ENCODE measurements around the gene AADACL4. TPM values are rescaled to one million over a fixed set of nuclear protein-coding genes. Genes with fewer than 3 reads are reported as not detected.

Gene AADACL4
- total and polyA plus RNA-seq, 9 of the 15 experiments (the other 6 are each of a cell fraction or from before 2014, with no cell fraction given) = not detected

GRCh38 chr1:12604114-12604874 lies 39.6 kb upstream of the AADACL4 start (continued):
- TF ChIP-seq SAP30 (IDR thresholded peaks at IDR 0.05; ENCODE audit: borderline replicate concordance, insufficient read depth, low read depth, low read length, poor library complexity, severe bottlenecking) = peak; percentile 19
- TF ChIP-seq ZNF75A (CRISPR knock-in tag; IDR thresholded peaks at IDR 0.05) = peak; percentile 92
- peak; percentile 89 for TF ChIP-seq PML (IDR thresholded peaks at IDR 0.05; ENCODE audit: low read length)
- no peak for TF ChIP-seq CAMTA2 (CRISPR knock-in tag; conservative IDR thresholded peaks at IDR 0.05)
- no peak for TF ChIP-seq TAF15 (IDR thresholded peaks at IDR 0.05; ENCODE audit: low read depth, low read length)
- TF ChIP-seq NCOA4 (IDR thresholded peaks at IDR 0.05; ENCODE audit: partially characterized antibody) = no peak
- no peak for TF ChIP-seq HDAC6 (IDR thresholded peaks at IDR 0.05; ENCODE audit: low read depth, low read length)
- no peak for TF ChIP-seq ID3 (CRISPR knock-in tag; IDR thresholded peaks at IDR 0.05)
- TF ChIP-seq ID3 (tag; IDR thresholded peaks at IDR 0.05) = peak; percentile 64; the same call in 1 of the 2 replicates
- TF ChIP-seq ZNF695 (CRISPR knock-in tag; IDR thresholded peaks at IDR 0.05) = no peak
- TF ChIP-seq SIN3B (IDR thresholded peaks at IDR 0.05; ENCODE audit: low read depth) = no peak
- TF ChIP-seq ZNF696 (CRISPR knock-in tag; conservative IDR thresholded peaks at IDR 0.05) = no peak
- TF ChIP-seq HSF4 (CRISPR knock-in tag; IDR thresholded peaks at IDR 0.05; ENCODE audit: borderline replicate concordance) = no peak
- TF ChIP-seq SOX6 (IDR thresholded peaks at IDR 0.05) = peak; percentile 100
- TF ChIP-seq, protein P1, sequence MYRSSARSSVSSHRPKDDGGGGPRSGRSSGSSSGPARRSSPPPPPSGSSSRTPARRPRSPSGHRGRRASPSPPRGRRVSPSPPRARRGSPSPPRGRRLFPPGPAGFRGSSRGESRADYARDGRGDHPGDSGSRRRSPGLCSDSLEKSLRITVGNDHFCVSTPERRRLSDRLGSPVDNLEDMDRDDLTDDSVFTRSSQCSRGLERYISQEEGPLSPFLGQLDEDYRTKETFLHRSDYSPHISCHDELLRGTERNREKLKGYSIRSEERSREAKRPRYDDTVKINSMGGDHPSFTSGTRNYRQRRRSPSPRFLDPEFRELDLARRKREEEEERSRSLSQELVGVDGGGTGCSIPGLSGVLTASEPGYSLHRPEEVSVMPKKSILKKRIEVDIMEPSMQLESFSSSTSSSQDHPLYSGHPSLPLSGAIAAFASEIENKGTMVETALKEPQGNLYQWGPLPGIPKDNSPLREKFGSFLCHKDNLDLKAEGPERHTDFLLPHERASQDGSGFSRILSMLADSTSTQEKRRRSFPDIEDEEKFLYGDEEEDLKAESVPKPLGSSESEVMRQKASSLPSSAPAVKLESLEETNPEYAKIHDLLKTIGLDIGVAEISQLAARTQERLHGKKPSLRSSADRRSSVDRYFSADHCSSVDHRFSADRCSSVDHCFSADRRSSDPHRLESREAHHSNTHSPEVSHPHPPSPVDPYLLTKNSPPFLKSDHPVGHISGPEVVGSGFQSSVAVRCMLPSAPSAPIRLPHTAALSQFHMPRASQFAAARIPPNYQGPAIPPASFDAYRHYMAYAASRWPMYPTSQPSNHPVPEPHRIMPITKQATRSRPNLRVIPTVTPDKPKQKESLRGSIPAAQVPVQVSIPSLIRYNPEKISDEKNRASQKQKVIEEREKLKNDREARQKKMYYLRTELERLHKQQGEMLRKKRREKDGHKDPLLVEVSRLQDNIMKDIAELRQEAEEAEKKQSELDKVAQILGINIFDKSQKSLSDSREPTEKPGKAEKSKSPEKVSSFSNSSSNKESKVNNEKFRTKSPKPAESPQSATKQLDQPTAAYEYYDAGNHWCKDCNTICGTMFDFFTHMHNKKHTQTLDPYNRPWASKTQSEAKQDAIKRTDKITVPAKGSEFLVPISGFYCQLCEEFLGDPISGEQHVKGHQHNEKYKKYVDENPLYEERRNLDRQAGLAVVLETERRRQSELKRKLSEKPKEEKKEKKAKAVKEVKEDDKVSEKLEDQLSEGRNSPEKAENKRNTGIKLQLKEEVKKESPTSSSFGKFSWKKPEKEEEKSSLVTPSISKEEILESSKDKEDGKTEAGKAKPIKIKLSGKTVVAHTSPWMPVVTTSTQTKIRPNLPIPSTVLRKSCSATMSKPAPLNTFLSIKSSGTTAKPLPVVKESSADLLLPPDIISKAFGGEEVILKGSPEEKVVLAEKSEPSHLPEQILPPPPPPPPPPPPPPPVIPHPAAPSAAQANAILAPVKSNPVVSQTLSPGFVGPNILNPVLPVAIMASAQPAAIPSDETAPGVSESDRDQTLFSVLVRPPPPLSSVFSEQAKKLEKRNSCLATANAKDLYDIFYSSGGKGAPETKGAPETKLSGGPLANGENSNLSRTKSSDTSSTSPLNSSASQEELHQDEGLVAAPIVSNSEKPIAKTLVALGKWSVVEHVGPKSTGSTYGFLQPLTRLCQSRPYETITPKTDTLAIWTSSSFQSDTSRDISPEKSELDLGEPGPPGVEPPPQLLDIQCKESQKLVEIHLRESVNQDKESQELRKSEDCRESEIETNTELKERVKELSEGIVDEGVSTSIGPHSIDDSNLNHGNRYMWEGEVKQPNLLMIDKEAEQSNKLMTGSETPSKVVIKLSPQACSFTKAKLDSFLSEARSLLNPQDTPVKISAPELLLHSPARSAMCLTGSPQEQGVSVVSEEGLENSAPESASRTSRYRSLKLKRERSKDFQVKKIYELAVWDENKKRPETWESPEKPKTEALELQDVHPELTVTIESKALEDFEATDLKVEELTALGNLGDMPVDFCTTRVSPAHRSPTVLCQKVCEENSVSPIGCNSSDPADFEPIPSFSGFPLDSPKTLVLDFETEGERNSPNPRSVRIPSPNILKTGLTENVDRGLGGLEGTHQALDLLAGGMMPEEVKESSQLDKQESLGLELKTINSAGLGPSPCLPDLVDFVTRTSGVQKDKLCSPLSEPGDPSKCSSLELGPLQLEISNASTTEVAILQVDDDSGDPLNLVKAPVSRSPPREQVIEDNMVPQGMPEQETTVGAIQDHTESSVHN (IDR thresholded peaks at IDR 0.05; ENCODE audit: borderline replicate concordance in 1 of 2, low read depth in 1 of 2) = peak in 1 of 2 experiments; percentile 81; a peak in 2 of 4 replicates
- TF ChIP-seq, protein P2, sequence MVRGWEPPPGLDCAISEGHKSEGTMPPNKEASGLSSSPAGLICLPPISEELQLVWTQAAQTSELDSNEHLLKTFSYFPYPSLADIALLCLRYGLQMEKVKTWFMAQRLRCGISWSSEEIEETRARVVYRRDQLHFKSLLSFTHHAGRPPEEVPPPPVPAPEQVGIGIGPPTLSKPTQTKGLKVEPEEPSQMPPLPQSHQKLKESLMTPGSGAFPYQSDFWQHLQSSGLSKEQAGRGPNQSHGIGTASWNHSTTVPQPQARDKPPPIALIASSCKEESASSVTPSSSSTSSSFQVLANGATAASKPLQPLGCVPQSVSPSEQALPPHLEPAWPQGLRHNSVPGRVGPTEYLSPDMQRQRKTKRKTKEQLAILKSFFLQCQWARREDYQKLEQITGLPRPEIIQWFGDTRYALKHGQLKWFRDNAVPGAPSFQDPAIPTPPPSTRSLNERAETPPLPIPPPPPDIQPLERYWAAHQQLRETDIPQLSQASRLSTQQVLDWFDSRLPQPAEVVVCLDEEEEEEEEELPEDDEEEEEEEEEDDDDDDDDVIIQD (CRISPR knock-in tag; IDR thresholded peaks at IDR 0.05) = no peak
- no peak for TF ChIP-seq NFXL1 (CRISPR knock-in tag; IDR thresholded peaks at IDR 0.05)
- peak; percentile 81 for TF ChIP-seq ERF (CRISPR knock-in tag; IDR thresholded peaks at IDR 0.05)
- peak; percentile 72 for TF ChIP-seq MAFF (IDR thresholded peaks at IDR 0.05; ENCODE audit: low read length)

Data from K562 (cell line).